LHCN-M2 (cell line): ENCODE results near the gene MAGEF1. TPM values are rescaled to one million over a fixed set of nuclear protein-coding genes. Genes with fewer than 3 reads are reported as not detected.

Experiments
- DNase-seq: peaks from one replicate; pipeline ENCODE4 v3.0.0-alpha.2; 2012; ENCODE audit warnings: low read depth
- total RNA-seq: library from RNA; depleted of rRNA; stranded (reverse); fragments of >200 nt; gene quantifications from 2 replicates; pipeline ENCODE4 v1.2.3, GENCODE V29; 2014; rRNA removed

The MAGEF1 gene
- total RNA-seq, 1 experiment from 2014 or later: 53.7 TPM

GRCh38 chr3:184670091-184670602 lies 41.7 kb downstream of the MAGEF1 start:
- no peak for DNase-seq

GRCh38 chr3:184669578-184669977 lies 42.3 kb downstream of the MAGEF1 start:
- no peak for DNase-seq

- DNase-seq: no peak
Observed at GRCh38 chr3:184666442-184666841, 45.4 kb downstream of the MAGEF1 start.

- no peak for DNase-seq
Observed at GRCh38 chr3:184665101-184665500, 46.8 kb downstream of the MAGEF1 start.

DNA sequence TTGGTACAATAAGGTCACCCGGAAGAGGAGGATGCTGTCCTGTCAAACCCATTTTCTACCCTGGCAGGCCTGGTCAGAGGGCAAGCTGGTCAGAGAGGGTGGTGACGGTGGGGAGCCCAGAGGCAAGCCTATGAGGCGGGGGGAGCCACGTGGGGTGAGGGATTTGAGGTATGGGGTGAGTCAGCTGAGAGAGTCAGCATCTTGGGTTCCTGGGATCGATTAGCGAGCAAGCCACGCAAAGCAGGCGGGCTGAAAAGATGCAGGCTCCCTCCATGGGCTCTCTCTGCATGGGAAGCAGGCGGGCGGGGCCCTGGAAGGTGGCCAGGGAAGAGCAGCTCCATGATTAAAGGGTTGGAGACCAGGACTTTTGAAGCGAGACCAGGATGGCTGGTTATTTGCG lies 48.1 kb downstream of the MAGEF1 start:
- peak; percentile 43 for DNase-seq

DNA sequence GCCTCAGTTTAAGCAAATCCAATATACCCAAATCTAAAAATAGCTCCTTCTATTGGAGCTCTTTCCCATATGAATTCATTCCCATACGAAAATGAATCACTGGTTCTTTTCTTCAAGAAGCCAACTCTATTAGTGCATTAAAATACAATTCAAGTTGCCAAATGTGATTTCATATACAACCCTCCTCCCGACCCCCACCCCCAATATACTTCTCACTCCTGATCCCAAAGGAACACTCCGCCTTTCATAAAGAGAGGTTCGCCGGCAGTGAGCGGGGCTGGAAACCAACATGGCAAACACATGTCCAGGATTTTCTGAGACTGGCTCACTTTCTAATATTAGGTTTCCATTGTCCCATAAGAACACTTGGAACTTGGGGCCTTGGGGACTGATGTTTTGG lies 48.5 kb downstream of the MAGEF1 start:
- DNase-seq: no peak

- DNase-seq: no peak
Observed at GRCh38 chr3:184662187-184662586, 49.7 kb downstream of the MAGEF1 start.

DNA sequence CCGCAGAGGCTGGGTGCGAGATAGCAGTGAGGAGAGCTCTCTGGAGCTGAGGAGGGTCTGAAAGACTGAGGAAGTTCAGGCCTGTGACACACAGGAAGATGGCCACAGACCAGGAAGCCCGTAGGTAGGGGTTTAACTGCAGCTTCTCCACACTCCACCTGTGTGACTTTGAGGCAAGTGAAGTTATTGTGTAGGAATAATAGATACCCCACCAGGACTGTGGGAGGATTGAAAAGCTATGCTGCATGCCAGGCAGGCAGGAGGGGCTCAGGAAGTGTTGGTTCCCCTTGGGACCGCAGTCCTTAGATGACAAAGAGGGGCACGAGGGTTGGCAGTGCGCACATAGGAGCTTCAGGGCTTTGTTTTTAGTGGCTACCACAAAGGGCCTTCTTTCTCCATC lies 50.9 kb downstream of the MAGEF1 start:
- no peak for DNase-seq

Other genes with a start within 250 kb of the MAGEF1 start
- gene EPHB3, start 150.3 kb downstream of the MAGEF1 start, total RNA-seq: 2.5 and 4.2 TPM in 2 replicates
- 29.4 and 43.5 TPM in 2 replicates for gene VPS8, start 100.1 kb upstream of the MAGEF1 start, total RNA-seq